DND-41 (cell line): ENCODE data around the gene FRYL.

Experiments
- ATAC-seq: fragments of 200-7000 bp; cut with Tn5 transposase; 3 replicates; pipeline ENCODE4 v1.9.1; 2021; ENCODE audit warnings: low read depth; ENCODE audit not compliant: insufficient read depth
- DNase-seq: peaks from one replicate; pipeline ENCODE4 v3.0.0-alpha.2; 2020
- H2AFZ ChIP-seq: 2 replicates; pipeline ENCODE4 v1.6.0; 2012; ENCODE audit warnings: low read depth, low read length
- H3K27ac ChIP-seq: 2 replicates; pipeline ENCODE4 v1.5.1; 2012; ENCODE audit warnings: low read length, inconsistent platforms
- H3K27me3 ChIP-seq: fragments of 200-600 bp; sonication (generic); 2 replicates; pipeline ENCODE4 v1.6.0; 2012; ENCODE audit warnings: low read length, mild to moderate bottlenecking, inconsistent platforms; ENCODE audit not compliant: insufficient read depth, poor library complexity
- H3K36me3 ChIP-seq: 2 replicates; pipeline ENCODE4 v1.5.1; 2012; ENCODE audit warnings: low read length, inconsistent platforms; ENCODE audit not compliant: insufficient read depth
- H3K4me1 ChIP-seq: 2 replicates; pipeline ENCODE4 v1.5.1; 2012; ENCODE audit warnings: mild to moderate bottlenecking, low read length; ENCODE audit not compliant: insufficient read depth
- H3K4me2 ChIP-seq: 2 replicates; pipeline ENCODE4 v1.6.0; 2012; ENCODE audit warnings: mild to moderate bottlenecking, moderate library complexity, low read length, inconsistent platforms; ENCODE audit not compliant: insufficient read depth
- H3K4me3 ChIP-seq, 2 experiments: fragments of 200-600 bp in 1 of 2; shearing (Covaris generic) in 1 of 2; 2 replicates each; pipeline ENCODE4 v1.5.1; 2012 to 2016; ENCODE audit warnings: inconsistent platforms in 2 of 2, low read length in 2 of 2, mild to moderate bottlenecking in 2 of 2, low read depth in 1 of 2, moderate library complexity in 1 of 2
- H3K79me2 ChIP-seq: 2 replicates; pipeline ENCODE4 v1.6.0; 2012; ENCODE audit warnings: low read length, inconsistent platforms; ENCODE audit not compliant: insufficient read depth
- H3K9ac ChIP-seq: 2 replicates; pipeline ENCODE4 v1.6.0; 2012; ENCODE audit warnings: low read depth, mild to moderate bottlenecking, inconsistent platforms, low read length, moderate library complexity
- H3K9me3 ChIP-seq: 2 replicates; pipeline ENCODE4 v1.5.1; 2012; ENCODE audit warnings: low read length, moderate library complexity, mild to moderate bottlenecking, inconsistent platforms; ENCODE audit not compliant: insufficient read depth, severe bottlenecking
- H4K20me1 ChIP-seq: 2 replicates; pipeline ENCODE4 v1.6.0; 2012; ENCODE audit warnings: low read length; ENCODE audit not compliant: insufficient read depth
- CTCF ChIP-seq: IDR thresholded peaks from 2 replicates; pipeline ENCODE4 v1.5.1; 2012; ENCODE audit warnings: borderline replicate concordance, low read length, moderate library complexity, mild to moderate bottlenecking; ENCODE audit not compliant: poor library complexity, severe bottlenecking; ENCODE audit errors: extremely low read depth
- EZH2 ChIP-seq: IDR thresholded peaks from 3 replicates; pipeline ENCODE4 v1.6.1; 2012; ENCODE audit warnings: borderline replicate concordance, low read depth, mild to moderate bottlenecking, moderate library complexity, low read length, inconsistent platforms; ENCODE audit not compliant: severe bottlenecking

The FRYL gene

GRCh38 chr4:48681856-48682255 lies 98.2 kb downstream of the FRYL start:
- peaks cover 90% of the 10 kb centered on the region for H3K79me2 ChIP-seq
- no peaks in the 10 kb centered on the region for H3K4me1 ChIP-seq
- no peak overlapping the region for H2AFZ ChIP-seq
- TF ChIP-seq EZH2 (no peak), CTCF (peak; percentile 42)
- H3K9me3 ChIP-seq = no peaks in the 10 kb centered on the region
- no peak overlapping the region for H3K9ac ChIP-seq
- H3K27ac ChIP-seq = no peak overlapping the region
- DNase-seq = no peak
- H3K4me2 ChIP-seq = no peak overlapping the region
- no peaks in the 10 kb centered on the region for H3K27me3 ChIP-seq
- H3K36me3 ChIP-seq = peaks cover 3% of the 10 kb centered on the region; the same call in 1 of the 2 replicates
- H3K4me3 ChIP-seq = no peak overlapping the region
- peaks cover 15% of the 10 kb centered on the region for H4K20me1 ChIP-seq
- peak; percentile 55; the same call in 1 of the 3 replicates for ATAC-seq

- Histone ChIP-seq H3K9me3 (no peaks in the 10 kb centered on the region), H3K27ac (no peak overlapping the region), H3K79me2 (peaks cover 85% of the 10 kb centered on the region), H3K36me3 (peaks cover 3% of the 10 kb centered on the region; the same call in 1 of the 2 replicates), H4K20me1 (peaks cover 10% of the 10 kb centered on the region), H3K27me3 (no peaks in the 10 kb centered on the region), H3K4me3 (no peak overlapping the region), H3K4me1 (no peaks in the 10 kb centered on the region), H3K4me2 (no peak overlapping the region), H3K9ac (no peak overlapping the region), H2AFZ (no peak overlapping the region)
- ATAC-seq (no peak), DNase-seq (no peak)
- TF ChIP-seq EZH2 (no peak), CTCF (no peak)
Observed at GRCh38 chr4:48680848-48681568, 99.1 kb downstream of the FRYL start.

- no peaks in the 10 kb centered on the region for H3K4me1 ChIP-seq
- H4K20me1 ChIP-seq = peaks cover 18% of the 10 kb centered on the region; the same call in 1 of the 2 replicates
- no peaks in the 10 kb centered on the region for H3K27me3 ChIP-seq
- no peaks in the 10 kb centered on the region for H3K9me3 ChIP-seq
- ATAC-seq (no peak), DNase-seq (no peak)
- H3K79me2 ChIP-seq = peaks cover 69% of the 10 kb centered on the region
- H3K27ac ChIP-seq = no peak overlapping the region
- H3K4me3 ChIP-seq = no peak overlapping the region
- no peak overlapping the region for H3K9ac ChIP-seq
- no peak overlapping the region for H3K4me2 ChIP-seq
- TF ChIP-seq EZH2 (no peak), CTCF (no peak)
- no peak overlapping the region for H2AFZ ChIP-seq
- H3K36me3 ChIP-seq = no peaks in the 10 kb centered on the region
Observed at GRCh38 chr4:48673537-48673936, 106.5 kb downstream of the FRYL start.

- no peaks in the 10 kb centered on the region for H3K27me3 ChIP-seq
- no peaks in the 10 kb centered on the region for H3K9me3 ChIP-seq
- H3K4me1 ChIP-seq = no peaks in the 10 kb centered on the region
- no peak overlapping the region for H3K27ac ChIP-seq
- H3K4me3 ChIP-seq = no peak overlapping the region
- peaks cover 22% of the 10 kb centered on the region for H4K20me1 ChIP-seq
- peaks cover 78% of the 10 kb centered on the region for H3K79me2 ChIP-seq
- DNase-seq = no peak
- no peak for TF ChIP-seq EZH2
- no peaks in the 10 kb centered on the region for H3K36me3 ChIP-seq
- no peak overlapping the region for H3K9ac ChIP-seq
- H2AFZ ChIP-seq = no peak overlapping the region
- H3K4me2 ChIP-seq = no peak overlapping the region
- ATAC-seq = no peak
Observed at GRCh38 chr4:48670587-48670986, 109.5 kb downstream of the FRYL start.
